B cell (primary cell): ENCODE results near the gene MRPL24. TPM values are rescaled to one million over a fixed set of nuclear protein-coding genes. Genes with fewer than 3 reads are reported as not detected.

Experiments used
- ATAC-seq: fragments of 200-7000 bp; cut with Tn5 transposase; one replicate; pipeline ENCODE4 v1.10.0; 2021; ENCODE audit warnings: low read depth, mild to moderate bottlenecking, moderate number of reproducible peaks, moderate library complexity
- CTCF ChIA-PET: fragments of 350-600 bp; sonication (Branson Sonifier 250); formaldehyde crosslinking; loops from one replicate; lab custom pipeline; 2021; ENCODE audit warnings: antibody characterized with exemption, inconsistent platforms; lab: Charles Lee
- POLR2A ChIA-PET: fragments of 350-600 bp; sonication (Branson Sonifier 250); formaldehyde crosslinking; loops from one replicate; lab custom pipeline; 2021; ENCODE audit warnings: antibody characterized with exemption; lab: Charles Lee
- DNase-seq: peaks from one replicate; pipeline ENCODE4 v3.0.0; 2013
- H2AFZ ChIP-seq: 2 replicates; pipeline ENCODE4 v1.6.1; 2012; ENCODE audit warnings: mild to moderate bottlenecking, low read depth, low read length; ENCODE audit not compliant: insufficient read depth, poor library complexity, severe bottlenecking
- H3K27ac ChIP-seq, 2 donors: 1 replicate in 1 of 2; 2 replicates in 1 of 2; pipeline ENCODE4 v1.5.1; 2012 to 2013; ENCODE audit warnings: low read length in 2 of 2, mild to moderate bottlenecking in 2 of 2, moderate library complexity in 1 of 2
- H3K27me3 ChIP-seq, 4 experiments: fragments of 200-600 bp in 1 of 4; sonication (generic) in 1 of 4; replicated peaks in 1 of 4; 1 replicate in 2 of 4; 2 replicates in 2 of 4; pipeline versions ENCODE4 v1.6.1 to v1.7.0; 2013 to 2016; ENCODE audit warnings: low read length in 3 of 4, mild to moderate bottlenecking in 2 of 4, mixed read lengths in 1 of 4, moderate library complexity in 1 of 4; ENCODE audit not compliant: insufficient read depth in 4 of 4, control insufficient read depth in 3 of 4; ENCODE audit errors: control extremely low read depth in 1 of 4
- H3K36me3 ChIP-seq, 2 experiments: replicated peaks in 1 of 2; 1 replicate in 1 of 2; 2 replicates in 1 of 2; pipeline versions ENCODE4 v1.6.1 to v1.7.1; 2013; ENCODE audit warnings: low read length in 1 of 2; ENCODE audit not compliant: insufficient read depth in 2 of 2, control insufficient read depth in 1 of 2; ENCODE audit errors: control extremely low read depth in 1 of 2, extremely low read depth in 1 of 2
- H3K4me1 ChIP-seq, 2 donors: fragments of 200-600 bp in 1 of 2; sonication (generic) in 1 of 2; 1 replicate in 1 of 2; 2 replicates in 1 of 2; pipeline versions ENCODE4 v1.5.1 to v1.6.1; 2013 to 2017; ENCODE audit warnings: low read length in 2 of 2; ENCODE audit not compliant: control insufficient read depth in 2 of 2, insufficient read depth in 2 of 2
- H3K4me2 ChIP-seq: replicated peaks from 2 replicates; pipeline ENCODE3; 2012; ENCODE audit warnings: mild to moderate bottlenecking, low read depth, low read length; ENCODE audit not compliant: poor library complexity, severe bottlenecking
- H3K4me3 ChIP-seq, 5 experiments: fragments of 200-600 bp in 1 of 5; sonication (generic) in 1 of 5; 1 replicate in 3 of 5; 2 replicates in 2 of 5; pipeline versions ENCODE4 v1.5.1 to v1.7.0; 2011 to 2016; ENCODE audit warnings: low read length in 4 of 5, mild to moderate bottlenecking in 4 of 5, low read depth in 2 of 5, control low read depth in 1 of 5, moderate library complexity in 1 of 5; ENCODE audit not compliant: insufficient read depth in 1 of 5; ENCODE audit errors: control extremely low read depth in 1 of 5, extremely low read depth in 1 of 5
- H3K79me2 ChIP-seq: fragments of 200-600 bp; sonication (generic); one replicate; pipeline ENCODE4 v1.6.0; 2016; ENCODE audit warnings: low read length; ENCODE audit not compliant: control insufficient read depth, insufficient read depth
- H3K9ac ChIP-seq: fragments of 200-600 bp; sonication (generic); 2 replicates; pipeline ENCODE4 v1.6.1; 2017; ENCODE audit warnings: mild to moderate bottlenecking, low read length, moderate library complexity
- H3K9me3 ChIP-seq, 3 donors: one replicate each; pipeline versions ENCODE4 v1.6.1 to v1.7.1; 2013; ENCODE audit warnings: low read length in 2 of 3; ENCODE audit not compliant: control insufficient read depth in 2 of 3, insufficient read depth in 1 of 3; ENCODE audit errors: control extremely low read depth in 1 of 3
- H4K20me1 ChIP-seq: 2 replicates; pipeline ENCODE4 v1.6.0; 2012; ENCODE audit warnings: mild to moderate bottlenecking, low read length; ENCODE audit not compliant: insufficient read depth, control insufficient read depth, poor library complexity, severe bottlenecking
- H3K27ac Mint-ChIP-seq: one replicate; pipeline ENCODE4 v1.8.0; 2021; ENCODE audit warnings: mixed read lengths
- H3K27me3 Mint-ChIP-seq: one replicate; pipeline ENCODE4 v1.8.0; 2021; ENCODE audit warnings: mixed read lengths
- H3K4me1 Mint-ChIP-seq: one replicate; pipeline ENCODE4 v1.8.0; 2021; ENCODE audit warnings: mixed read lengths
- H3K4me3 Mint-ChIP-seq: one replicate; pipeline ENCODE4 v1.8.0; 2021; ENCODE audit warnings: mixed read lengths
- H3K9me3 Mint-ChIP-seq: one replicate; pipeline ENCODE4 v1.8.0; 2022; ENCODE audit warnings: mixed read lengths; ENCODE audit not compliant: insufficient read depth
- EZH2 ChIP-seq: IDR thresholded peaks from 2 replicates; pipeline ENCODE4 v1.6.1; 2012; ENCODE audit warnings: borderline replicate concordance, low read depth, mild to moderate bottlenecking, moderate library complexity, low read length; ENCODE audit not compliant: insufficient read depth, poor library complexity, severe bottlenecking
- WGBS: methylation state at CpG from one replicate; pipeline ENCODE4 v1.1.5; 2013; ENCODE audit warnings: missing lambda C conversion rate; ENCODE audit not compliant: insufficient coverage; 5-methylcytosine and 5-hydroxymethylcytosine counted together
- intact Hi-C: fragments of 100-400 bp; cut with micrococcal nuclease; formaldehyde crosslinking; loops from one replicate; pipeline ENCODE4 v1.10.0; 2022
- polyA plus RNA-seq: library from polyadenylated mRNA; depleted of rRNA; stranded (reverse); fragments of >200 nt; gene quantifications from 2 replicates; pipeline ENCODE4 v1.2.3, GENCODE V29; 2012
- total RNA-seq, 2 donors: library from RNA; stranded (reverse); fragments of 120-200 nt in 1 of 2; gene quantifications; 1 replicate in 1 of 2; 2 replicates in 1 of 2; pipeline versions ENCODE4 v1.2.3 to v1.2.4, GENCODE V29; 2013 to 2022
- TF ChIP-seq, protein P1 (sequence below): fragments of 200-600 bp; IDR thresholded peaks from one replicate; pipeline ENCODE4 v1.8.0; 2022; ENCODE audit warnings: antibody characterized with exemption, mild to moderate bottlenecking

Gene MRPL24
- total and polyA plus RNA-seq, 2 donors (not counting 1 experiment from before 2014, with no cell fraction given): 34.6 to 39.4 TPM

- H3K9me3 Mint-ChIP-seq: no peaks in the 10 kb centered on the region
Measured at GRCh38 chr1:156767879-156768604, 27.2 kb upstream of the MRPL24 start.

More at GRCh38 chr1:156767879-156768604, 27.2 kb upstream of the MRPL24 start:
- ChIA-PET POLR2A (interaction anchor here (1.1 to 3.1 kb wide), 6 partner anchors 16 to 42 kb away, joined by 3 to 43 read pairs (median 16); partner anchors contain the start of genes HDGF, ISG20L2, METTL25B and MRPL24), CTCF (interaction anchor here (0.6 to 9.0 kb wide), 8 partner anchors 16 to 78 kb away, joined by 3 to 87 read pairs (median 4); partner anchors contain the start of genes HDGF, ISG20L2, METTL25B and MRPL24)
- peaks cover 38% of the 10 kb centered on the region for H3K4me1 Mint-ChIP-seq
- intact Hi-C loops: loop anchor here (1.0 to 5.0 kb wide), 6 partner anchors 17 to 486 kb away; partner anchors contain the start of genes GPATCH4, HDGF, ISG20L2 and METTL25B
- no peaks in the 10 kb centered on the region for H3K27me3 Mint-ChIP-seq
- Histone ChIP-seq H3K4me2 (peak overlapping the region; percentile 92), H3K9me3 (no peaks in the 10 kb centered on the region), H3K9ac (peak overlapping the region; percentile 94), H4K20me1 (peaks cover 17% of the 10 kb centered on the region), H3K27me3 (no peaks in the 10 kb centered on the region), H3K4me3 (peak overlapping the region; percentile 76 to 97 (median 86)), H3K79me2 (peaks cover 57% of the 10 kb centered on the region), H3K27ac (peak overlapping the region; percentile 91 to 97), H3K36me3 (peaks cover 1 to 18% of the 10 kb centered on the region in 2 experiments), H3K4me1 (peaks cover 27 to 32% of the 10 kb centered on the region in 2 donors), H2AFZ (peak overlapping the region; percentile 68)
- no peak overlapping the region for H3K27ac Mint-ChIP-seq
- 2% methylated on average over 17 of the region's 31 CpGs for WGBS
- ATAC-seq: peak; percentile 1
- no peak for DNase-seq
- no peak overlapping the region for H3K4me3 Mint-ChIP-seq
- no peak for TF ChIP-seq EZH2
- TF ChIP-seq, protein P1, sequence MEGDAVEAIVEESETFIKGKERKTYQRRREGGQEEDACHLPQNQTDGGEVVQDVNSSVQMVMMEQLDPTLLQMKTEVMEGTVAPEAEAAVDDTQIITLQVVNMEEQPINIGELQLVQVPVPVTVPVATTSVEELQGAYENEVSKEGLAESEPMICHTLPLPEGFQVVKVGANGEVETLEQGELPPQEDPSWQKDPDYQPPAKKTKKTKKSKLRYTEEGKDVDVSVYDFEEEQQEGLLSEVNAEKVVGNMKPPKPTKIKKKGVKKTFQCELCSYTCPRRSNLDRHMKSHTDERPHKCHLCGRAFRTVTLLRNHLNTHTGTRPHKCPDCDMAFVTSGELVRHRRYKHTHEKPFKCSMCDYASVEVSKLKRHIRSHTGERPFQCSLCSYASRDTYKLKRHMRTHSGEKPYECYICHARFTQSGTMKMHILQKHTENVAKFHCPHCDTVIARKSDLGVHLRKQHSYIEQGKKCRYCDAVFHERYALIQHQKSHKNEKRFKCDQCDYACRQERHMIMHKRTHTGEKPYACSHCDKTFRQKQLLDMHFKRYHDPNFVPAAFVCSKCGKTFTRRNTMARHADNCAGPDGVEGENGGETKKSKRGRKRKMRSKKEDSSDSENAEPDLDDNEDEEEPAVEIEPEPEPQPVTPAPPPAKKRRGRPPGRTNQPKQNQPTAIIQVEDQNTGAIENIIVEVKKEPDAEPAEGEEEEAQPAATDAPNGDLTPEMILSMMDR: no peak
